Peyer's patch (tissue), 4 donors: ENCODE results near the gene DAPL1. TPM values are rescaled to one million over a fixed set of nuclear protein-coding genes. Genes with fewer than 3 reads are reported as not detected.

Experiments used
- DNase-seq, 3 donors: peaks; one replicate each; pipeline ENCODE4 v3.0.0-alpha.2; 2017 to 2019
- H3K27ac ChIP-seq, 4 donors: fragments of 200-600 bp; sonication (generic); one replicate each; pipeline ENCODE4 v1.5.1; 2016 to 2019
- H3K27me3 ChIP-seq, 2 donors: fragments of 200-600 bp; sonication (generic); one replicate each; pipeline ENCODE4 v1.5.1; 2019
- H3K36me3 ChIP-seq, 3 donors: fragments of 200-600 bp; sonication (generic); one replicate each; pipeline ENCODE4 v1.5.1; 2016 to 2019
- H3K4me1 ChIP-seq, 4 donors: fragments of 200-600 bp; sonication (generic); one replicate each; pipeline ENCODE4 v1.5.1; 2016 to 2019
- H3K4me3 ChIP-seq, 4 donors: fragments of 200-600 bp; sonication (generic); 1 replicate in 3 of 4; 2 replicates in 1 of 4; pipeline ENCODE4 v1.5.1; 2016 to 2019; ENCODE audit warnings: mild to moderate bottlenecking in 1 of 4
- H3K9me3 ChIP-seq, 4 donors: fragments of 200-600 bp; sonication (generic); one replicate each; pipeline ENCODE4 v1.5.1; 2016 to 2019; ENCODE audit warnings: mild to moderate bottlenecking in 1 of 4
- CTCF ChIP-seq, 6 experiments: fragments of 450-650 bp in 4 of 6; fragments of 200-600 bp in 2 of 6; sonication (generic) in 1 of 6; IDR thresholded peaks; one replicate each; pipeline ENCODE4 v1.5.1; 2017 to 2019; ENCODE audit warnings: antibody characterized with exemption in 6 of 6, mild to moderate bottlenecking in 3 of 6, moderate library complexity in 1 of 6
- POLR2A ChIP-seq, 2 donors: fragments of 450-650 bp; IDR thresholded peaks; one replicate each; pipeline ENCODE4 v1.5.1; 2017; ENCODE audit warnings: antibody characterized with exemption in 2 of 2, mild to moderate bottlenecking in 2 of 2, moderate library complexity in 2 of 2
- total RNA-seq, 4 donors: library from RNA; depleted of rRNA; stranded (reverse); fragments of >200 nt; gene quantifications; one replicate each; pipeline ENCODE4 v1.1.0, GENCODE V29; 2016

DAPL1 gene
- total RNA-seq, 4 donors from 2014 or later = not detected

GRCh38 chr2:158778243-158778642 is 16.9 kb upstream of the DAPL1 start:
- TF ChIP-seq POLR2A (IDR thresholded peaks at IDR 0.05) = no peak
- no peak for TF ChIP-seq CTCF (IDR thresholded peaks at IDR 0.05)
- no peak overlapping the region for H3K4me3 ChIP-seq
- no peaks in the 10 kb centered on the region for H3K9me3 ChIP-seq
- no peaks in the 10 kb centered on the region for H3K27me3 ChIP-seq
- no peaks in the 10 kb centered on the region for H3K36me3 ChIP-seq
- H3K4me1 ChIP-seq = no peaks in the 10 kb centered on the region
- no peak for DNase-seq
- no peak overlapping the region for H3K27ac ChIP-seq

- H3K27ac ChIP-seq = no peak overlapping the region
- no peak overlapping the region for H3K4me3 ChIP-seq
- H3K36me3 ChIP-seq = no peaks in the 10 kb centered on the region
- H3K9me3 ChIP-seq = no peaks in the 10 kb centered on the region
- no peaks in the 10 kb centered on the region for H3K4me1 ChIP-seq
- H3K27me3 ChIP-seq = no peaks in the 10 kb centered on the region
- no peak for DNase-seq
- TF ChIP-seq POLR2A (IDR thresholded peaks at IDR 0.05) = no peak
- no peak for TF ChIP-seq CTCF (IDR thresholded peaks at IDR 0.05)
These were observed 15.5 kb upstream of the DAPL1 start for GRCh38 chr2:158779621-158780020.

- no peaks in the 10 kb centered on the region for H3K36me3 ChIP-seq
- H3K9me3 ChIP-seq = no peaks in the 10 kb centered on the region
- no peak for DNase-seq
- H3K4me1 ChIP-seq = no peaks in the 10 kb centered on the region
- H3K4me3 ChIP-seq = no peak overlapping the region
- no peaks in the 10 kb centered on the region for H3K27me3 ChIP-seq
- H3K27ac ChIP-seq = no peak overlapping the region
- no peak for TF ChIP-seq CTCF (IDR thresholded peaks at IDR 0.05)
- no peak for TF ChIP-seq POLR2A (IDR thresholded peaks at IDR 0.05)
These were observed 13.7 kb upstream of the DAPL1 start for GRCh38 chr2:158781353-158781961.

- Histone ChIP-seq H3K4me3 (no peak overlapping the region), H3K4me1 (no peaks in the 10 kb centered on the region), H3K36me3 (no peaks in the 10 kb centered on the region), H3K27me3 (no peaks in the 10 kb centered on the region), H3K27ac (no peak overlapping the region), H3K9me3 (no peaks in the 10 kb centered on the region)
- no peak for DNase-seq
- TF ChIP-seq CTCF (IDR thresholded peaks at IDR 0.05) (no peak), POLR2A (IDR thresholded peaks at IDR 0.05) (no peak)
These were observed 13.0 kb upstream of the DAPL1 start for GRCh38 chr2:158782136-158782535.

- no peaks in the 10 kb centered on the region for H3K36me3 ChIP-seq
- H3K4me1 ChIP-seq = no peaks in the 10 kb centered on the region
- no peaks in the 10 kb centered on the region for H3K9me3 ChIP-seq
- TF ChIP-seq CTCF (IDR thresholded peaks at IDR 0.05) (no peak), POLR2A (IDR thresholded peaks at IDR 0.05) (no peak)
- DNase-seq = no peak
- no peak overlapping the region for H3K4me3 ChIP-seq
- H3K27ac ChIP-seq = no peak overlapping the region
- H3K27me3 ChIP-seq = no peaks in the 10 kb centered on the region
These were observed 12.5 kb upstream of the DAPL1 start for GRCh38 chr2:158782616-158783015.

GRCh38 chr2:158783923-158784322 is 11.2 kb upstream of the DAPL1 start:
- Histone ChIP-seq H3K27me3 (no peaks in the 10 kb centered on the region), H3K27ac (no peak overlapping the region), H3K9me3 (no peaks in the 10 kb centered on the region), H3K36me3 (no peaks in the 10 kb centered on the region), H3K4me1 (no peaks in the 10 kb centered on the region), H3K4me3 (no peak overlapping the region)
- TF ChIP-seq POLR2A (IDR thresholded peaks at IDR 0.05) (no peak), CTCF (IDR thresholded peaks at IDR 0.05) (no peak)
- no peak for DNase-seq
